Fibroblast of villous mesenchyme (primary cell): ENCODE measurements around the gene IKBKG. TPM values are rescaled to one million over a fixed set of nuclear protein-coding genes. Genes with fewer than 3 reads are reported as not detected.

Experiments
- DNase-seq: peaks from one replicate; pipeline ENCODE4 v3.0.0-alpha.2; 2010; ENCODE audit warnings: low read depth
- H3K4me3 ChIP-seq: 2 replicates; pipeline ENCODE4 v1.5.1; 2011; ENCODE audit warnings: low read depth, mild to moderate bottlenecking, low read length
- total RNA-seq: library from RNA; depleted of rRNA; stranded (reverse); fragments of >200 nt; gene quantifications from 2 replicates; pipeline ENCODE4 v1.2.3, GENCODE V29; 2012
- TF ChIP-seq, protein P1 (sequence below): IDR thresholded peaks from 2 replicates; pipeline ENCODE4 v1.5.1; 2012; ENCODE audit warnings: low read depth, mild to moderate bottlenecking, low read length; ENCODE audit not compliant: insufficient read depth

The IKBKG gene
- total RNA-seq, 1 donor = 13.0 TPM

DNA sequence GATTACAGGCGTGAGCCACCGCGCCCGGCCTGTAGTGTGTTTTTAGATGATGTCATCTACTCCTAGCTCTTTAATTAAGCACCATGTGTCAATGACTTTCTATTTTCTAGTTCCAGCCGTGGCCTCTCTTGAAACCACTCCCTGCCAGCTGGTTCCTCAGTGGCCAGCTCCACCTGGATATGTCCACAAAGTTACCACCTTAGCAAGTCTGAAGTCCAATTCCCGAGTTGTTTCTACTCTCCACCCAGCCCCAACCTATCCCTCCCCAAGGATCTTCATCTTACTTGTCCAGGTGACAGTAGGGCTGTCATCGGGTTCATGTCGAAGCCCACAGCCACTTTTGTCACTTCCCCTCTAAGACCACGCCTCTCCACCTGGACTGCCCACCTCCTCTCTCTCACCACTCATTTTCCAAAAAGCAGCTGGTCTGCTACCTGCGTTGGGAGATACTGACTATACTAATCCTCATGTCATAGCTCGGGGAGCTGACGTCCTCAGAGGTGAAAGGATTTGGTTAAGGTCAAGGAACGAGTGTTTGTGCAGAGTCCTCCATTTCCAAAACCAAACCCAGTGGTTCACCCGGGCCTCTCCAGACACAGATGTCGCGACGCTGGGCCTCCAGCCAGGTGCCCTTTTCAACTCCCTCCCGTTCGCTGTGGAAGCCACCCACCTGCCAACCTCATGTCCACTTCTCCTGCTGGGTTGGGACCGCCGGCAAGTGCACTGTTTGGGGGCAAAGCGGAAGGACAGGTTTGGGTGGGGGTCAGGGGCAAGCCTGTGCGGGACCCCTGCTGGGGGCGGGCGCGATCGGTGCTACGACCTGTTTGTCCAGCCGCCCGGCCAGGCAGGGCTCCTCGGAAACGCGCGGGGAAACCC is 32.1 kb upstream of the IKBKG start:
- peak overlapping the region; percentile 73 for H3K4me3 ChIP-seq
- TF ChIP-seq, protein P1, sequence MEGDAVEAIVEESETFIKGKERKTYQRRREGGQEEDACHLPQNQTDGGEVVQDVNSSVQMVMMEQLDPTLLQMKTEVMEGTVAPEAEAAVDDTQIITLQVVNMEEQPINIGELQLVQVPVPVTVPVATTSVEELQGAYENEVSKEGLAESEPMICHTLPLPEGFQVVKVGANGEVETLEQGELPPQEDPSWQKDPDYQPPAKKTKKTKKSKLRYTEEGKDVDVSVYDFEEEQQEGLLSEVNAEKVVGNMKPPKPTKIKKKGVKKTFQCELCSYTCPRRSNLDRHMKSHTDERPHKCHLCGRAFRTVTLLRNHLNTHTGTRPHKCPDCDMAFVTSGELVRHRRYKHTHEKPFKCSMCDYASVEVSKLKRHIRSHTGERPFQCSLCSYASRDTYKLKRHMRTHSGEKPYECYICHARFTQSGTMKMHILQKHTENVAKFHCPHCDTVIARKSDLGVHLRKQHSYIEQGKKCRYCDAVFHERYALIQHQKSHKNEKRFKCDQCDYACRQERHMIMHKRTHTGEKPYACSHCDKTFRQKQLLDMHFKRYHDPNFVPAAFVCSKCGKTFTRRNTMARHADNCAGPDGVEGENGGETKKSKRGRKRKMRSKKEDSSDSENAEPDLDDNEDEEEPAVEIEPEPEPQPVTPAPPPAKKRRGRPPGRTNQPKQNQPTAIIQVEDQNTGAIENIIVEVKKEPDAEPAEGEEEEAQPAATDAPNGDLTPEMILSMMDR = no peak
- DNase-seq = peak; percentile 47

DNA sequence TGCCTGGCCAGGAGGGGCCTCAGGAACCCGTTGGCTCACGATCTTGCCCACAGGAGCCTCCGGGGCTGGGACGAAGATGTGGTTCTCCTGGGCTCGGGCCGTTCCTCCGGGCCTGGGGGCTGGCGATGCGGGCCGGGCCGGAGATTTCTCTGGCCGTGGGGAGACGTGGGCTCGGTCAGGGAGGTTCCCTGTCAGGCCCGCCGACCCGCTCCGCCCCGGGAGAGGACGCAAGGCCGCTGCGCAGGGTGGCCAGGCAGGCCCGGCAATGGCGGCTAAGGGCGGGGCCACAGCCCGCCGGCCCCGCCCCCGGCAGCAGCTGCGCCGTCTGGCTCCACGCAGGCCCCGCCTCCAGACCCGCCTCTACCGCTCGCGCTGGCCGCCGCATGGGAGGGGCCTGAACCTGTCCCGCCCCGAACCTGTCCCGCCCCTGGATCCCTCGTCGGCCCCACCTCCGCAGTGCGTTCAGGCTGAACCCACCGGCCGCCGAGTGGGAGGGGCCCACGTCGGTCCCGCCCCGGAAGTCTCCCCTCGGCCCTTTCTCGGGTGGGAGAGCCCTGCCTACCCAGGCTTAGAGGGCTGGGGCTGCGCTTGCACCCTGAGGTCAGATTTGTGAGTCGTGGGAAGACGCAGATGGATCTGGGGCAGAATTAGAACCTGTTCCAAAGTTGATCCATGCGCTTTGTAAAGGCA is 31.3 kb upstream of the IKBKG start, which contains the start of gene FAM3A:
Gene FAM3A, minus strand, starts transcription at position 267 of the 690 bp plus-strand sequence. CDS start 460 bp downstream, outside the sequence.
- TF ChIP-seq, protein P1 = no peak
- H3K4me3 ChIP-seq = peak within 1 kb of the TSS; percentile 73
- DNase-seq = no peak

DNA sequence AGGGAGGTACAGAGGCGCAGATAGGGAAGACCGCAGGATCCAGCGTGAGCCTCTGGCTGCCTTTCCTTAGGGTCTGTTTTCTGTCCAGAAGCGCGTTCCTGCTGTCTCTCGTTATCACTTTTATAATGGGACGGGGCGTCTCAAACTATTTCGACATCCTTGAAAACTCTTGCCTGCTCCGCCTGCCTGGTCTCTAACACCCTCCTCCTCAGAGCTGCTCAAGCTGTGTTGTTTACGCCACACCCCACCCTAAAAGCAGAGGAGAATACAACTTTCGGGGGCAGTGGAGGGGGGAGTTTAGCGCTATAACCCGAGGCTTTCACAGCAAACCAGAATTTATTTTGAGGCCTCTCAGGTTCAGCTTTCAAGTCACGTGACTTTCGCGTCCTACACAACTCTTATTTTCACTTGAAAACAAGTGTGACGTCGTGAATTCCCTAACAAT is 30.7 kb upstream of the IKBKG start:
- H3K4me3 ChIP-seq = peak overlapping the region; percentile 47
- peak; percentile 97 for DNase-seq
- TF ChIP-seq, protein P1 = no peak

DNA sequence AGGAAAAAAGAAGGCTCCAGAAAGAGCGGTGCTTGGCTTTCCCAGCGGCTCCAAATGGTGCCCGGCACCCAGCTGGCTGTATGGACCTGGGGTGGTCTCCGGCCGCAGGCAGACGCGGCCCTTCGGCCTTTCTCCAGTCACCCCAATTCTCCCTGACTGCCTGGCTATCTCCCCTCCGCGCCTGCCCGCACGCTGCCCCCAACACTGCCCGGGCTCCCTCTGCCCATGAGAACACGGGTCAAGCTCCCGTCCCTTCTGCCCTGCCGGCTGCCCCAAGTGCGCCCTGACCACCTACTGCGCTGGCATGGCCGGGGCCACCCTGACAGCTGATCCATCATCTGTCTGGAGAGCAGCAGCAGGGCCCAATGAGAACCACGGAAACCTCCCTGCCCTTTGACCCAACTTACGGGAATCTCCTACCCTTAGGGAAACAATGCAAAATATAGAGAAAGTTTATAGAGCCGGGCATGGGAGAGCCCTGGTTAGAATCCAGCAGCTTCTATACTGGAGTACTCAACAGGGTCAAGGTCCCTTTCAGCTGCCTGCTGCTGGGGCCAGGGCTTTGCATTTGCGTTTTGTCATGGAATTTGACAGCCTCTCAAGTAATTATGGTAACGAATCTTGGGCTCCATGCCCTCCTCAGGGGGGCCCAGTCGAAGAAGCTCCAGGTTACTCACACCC is 30.2 kb upstream of the IKBKG start:
- TF ChIP-seq, protein P1 = no peak
- peak; percentile 55 for DNase-seq
- H3K4me3 ChIP-seq = peak overlapping the region; percentile 21

DNA sequence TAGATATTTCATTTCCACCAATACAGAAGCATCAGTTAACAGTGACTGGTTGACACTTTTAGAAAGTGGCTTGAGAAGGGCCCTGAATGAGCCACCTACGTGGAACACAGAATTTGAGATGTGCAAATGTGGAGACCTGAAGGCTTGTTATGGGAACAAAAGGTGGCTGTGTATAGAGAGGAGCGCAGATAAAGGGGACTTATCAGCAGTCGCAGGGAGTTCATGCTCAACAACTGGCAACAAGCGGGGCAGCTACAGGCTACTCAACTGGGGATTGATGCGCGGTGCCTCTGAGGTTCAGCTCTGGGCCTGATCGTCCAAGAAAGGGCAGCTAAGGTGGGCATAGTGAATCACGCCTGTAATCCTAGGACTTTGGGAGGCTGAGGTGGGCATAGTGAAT is 28.0 kb upstream of the IKBKG start:
- TF ChIP-seq, protein P1 = no peak
- DNase-seq = no peak
- H3K4me3 ChIP-seq = no peak overlapping the region

DNA sequence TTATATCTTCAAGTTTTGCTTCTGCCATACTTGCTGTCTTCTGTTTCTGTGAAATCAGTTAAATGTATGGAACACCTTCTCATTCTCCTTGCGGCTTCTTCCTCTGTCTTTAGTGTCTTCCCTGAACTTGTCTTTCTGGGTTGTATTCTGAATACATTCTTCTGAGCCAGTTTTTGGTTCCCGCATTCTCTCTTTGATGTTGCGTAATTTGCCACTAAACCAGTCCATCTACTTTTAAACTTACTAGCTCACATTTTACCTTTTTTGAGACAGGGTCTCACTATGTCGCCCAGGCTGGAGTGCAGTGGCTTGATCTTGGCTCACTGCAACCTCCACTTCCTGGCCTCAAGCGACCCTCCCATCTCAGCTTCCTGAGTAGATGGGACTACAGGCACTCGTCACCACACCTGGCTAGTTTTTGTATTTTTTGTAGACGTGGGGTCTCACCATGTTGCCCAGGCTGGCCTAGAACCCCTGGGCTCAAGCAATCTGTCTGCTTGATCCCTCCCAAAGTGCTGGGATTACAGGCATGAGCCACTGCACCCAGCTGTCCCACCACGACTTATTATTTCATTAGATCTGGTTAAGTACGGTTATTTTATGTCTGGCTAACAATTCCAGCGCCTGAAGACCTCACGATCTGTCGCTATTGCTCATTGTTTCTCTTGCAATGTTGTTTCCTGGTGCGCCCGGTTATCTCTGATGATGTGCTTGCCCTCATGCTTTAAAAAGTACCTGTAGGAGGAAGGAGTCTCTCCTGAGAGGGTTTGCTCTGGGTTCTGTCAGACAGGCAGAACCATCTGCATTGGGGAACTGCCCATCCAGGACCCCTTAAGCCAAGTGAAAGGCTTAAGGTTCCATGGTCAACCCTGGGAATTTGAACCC is 21.6 kb upstream of the IKBKG start:
- no peak overlapping the region for H3K4me3 ChIP-seq
- peak; percentile 18 for DNase-seq
- TF ChIP-seq, protein P1 = no peak
